Thyroid gland (tissue), 4 donors: ENCODE results near the gene CDC42EP4.

ENCODE experiments used
- POLR2A ChIP-seq, 2 donors: fragments of 450-650 bp; IDR thresholded peaks; one replicate each; pipeline ENCODE4 v1.6.1; 2017; ENCODE audit warnings: antibody characterized with exemption in 2 of 2, mild to moderate bottlenecking in 2 of 2, moderate library complexity in 1 of 2
- TF ChIP-seq, protein P1 (sequence below), 6 experiments: fragments of 200-600 bp in 3 of 6; fragments of 450-650 bp in 3 of 6; sonication (generic) in 3 of 6; IDR thresholded peaks; one replicate each; pipeline ENCODE4 v1.5.1; 2016 to 2019; ENCODE audit warnings: antibody characterized with exemption in 6 of 6, mild to moderate bottlenecking in 2 of 6, inconsistent platforms in 1 of 6, moderate library complexity in 1 of 6

GRCh38 chr17:73313526-73314127 is 1.8 kb upstream of the CDC42EP4 start:
- TF ChIP-seq, protein P1, sequence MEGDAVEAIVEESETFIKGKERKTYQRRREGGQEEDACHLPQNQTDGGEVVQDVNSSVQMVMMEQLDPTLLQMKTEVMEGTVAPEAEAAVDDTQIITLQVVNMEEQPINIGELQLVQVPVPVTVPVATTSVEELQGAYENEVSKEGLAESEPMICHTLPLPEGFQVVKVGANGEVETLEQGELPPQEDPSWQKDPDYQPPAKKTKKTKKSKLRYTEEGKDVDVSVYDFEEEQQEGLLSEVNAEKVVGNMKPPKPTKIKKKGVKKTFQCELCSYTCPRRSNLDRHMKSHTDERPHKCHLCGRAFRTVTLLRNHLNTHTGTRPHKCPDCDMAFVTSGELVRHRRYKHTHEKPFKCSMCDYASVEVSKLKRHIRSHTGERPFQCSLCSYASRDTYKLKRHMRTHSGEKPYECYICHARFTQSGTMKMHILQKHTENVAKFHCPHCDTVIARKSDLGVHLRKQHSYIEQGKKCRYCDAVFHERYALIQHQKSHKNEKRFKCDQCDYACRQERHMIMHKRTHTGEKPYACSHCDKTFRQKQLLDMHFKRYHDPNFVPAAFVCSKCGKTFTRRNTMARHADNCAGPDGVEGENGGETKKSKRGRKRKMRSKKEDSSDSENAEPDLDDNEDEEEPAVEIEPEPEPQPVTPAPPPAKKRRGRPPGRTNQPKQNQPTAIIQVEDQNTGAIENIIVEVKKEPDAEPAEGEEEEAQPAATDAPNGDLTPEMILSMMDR (IDR thresholded peaks at IDR 0.05) = no peak
- no peak for TF ChIP-seq POLR2A (IDR thresholded peaks at IDR 0.05)
